IPS-18c (cell line): Measurements from ENCODE around the gene PLAGL1.
"Not testable (repeated sequence)": the region's sequence is repeated elsewhere in the genome, so short reads cannot be mapped to it uniquely, and the experiment has no call there.

Experiments used
- H3K4me3 ChIP-seq: 2 replicates; pipeline ENCODE4 v1.7.0; 2013; ENCODE audit warnings: low read depth, mild to moderate bottlenecking, low read length, moderate library complexity; ENCODE audit not compliant: insufficient read depth
- H3K9me3 ChIP-seq: one replicate; pipeline ENCODE4 v1.6.1; 2013; ENCODE audit warnings: mild to moderate bottlenecking, low read length, moderate library complexity; ENCODE audit not compliant: control insufficient read depth, insufficient read depth

Gene PLAGL1, protein sequence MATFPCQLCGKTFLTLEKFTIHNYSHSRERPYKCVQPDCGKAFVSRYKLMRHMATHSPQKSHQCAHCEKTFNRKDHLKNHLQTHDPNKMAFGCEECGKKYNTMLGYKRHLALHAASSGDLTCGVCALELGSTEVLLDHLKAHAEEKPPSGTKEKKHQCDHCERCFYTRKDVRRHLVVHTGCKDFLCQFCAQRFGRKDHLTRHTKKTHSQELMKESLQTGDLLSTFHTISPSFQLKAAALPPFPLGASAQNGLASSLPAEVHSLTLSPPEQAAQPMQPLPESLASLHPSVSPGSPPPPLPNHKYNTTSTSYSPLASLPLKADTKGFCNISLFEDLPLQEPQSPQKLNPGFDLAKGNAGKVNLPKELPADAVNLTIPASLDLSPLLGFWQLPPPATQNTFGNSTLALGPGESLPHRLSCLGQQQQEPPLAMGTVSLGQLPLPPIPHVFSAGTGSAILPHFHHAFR

DNA sequence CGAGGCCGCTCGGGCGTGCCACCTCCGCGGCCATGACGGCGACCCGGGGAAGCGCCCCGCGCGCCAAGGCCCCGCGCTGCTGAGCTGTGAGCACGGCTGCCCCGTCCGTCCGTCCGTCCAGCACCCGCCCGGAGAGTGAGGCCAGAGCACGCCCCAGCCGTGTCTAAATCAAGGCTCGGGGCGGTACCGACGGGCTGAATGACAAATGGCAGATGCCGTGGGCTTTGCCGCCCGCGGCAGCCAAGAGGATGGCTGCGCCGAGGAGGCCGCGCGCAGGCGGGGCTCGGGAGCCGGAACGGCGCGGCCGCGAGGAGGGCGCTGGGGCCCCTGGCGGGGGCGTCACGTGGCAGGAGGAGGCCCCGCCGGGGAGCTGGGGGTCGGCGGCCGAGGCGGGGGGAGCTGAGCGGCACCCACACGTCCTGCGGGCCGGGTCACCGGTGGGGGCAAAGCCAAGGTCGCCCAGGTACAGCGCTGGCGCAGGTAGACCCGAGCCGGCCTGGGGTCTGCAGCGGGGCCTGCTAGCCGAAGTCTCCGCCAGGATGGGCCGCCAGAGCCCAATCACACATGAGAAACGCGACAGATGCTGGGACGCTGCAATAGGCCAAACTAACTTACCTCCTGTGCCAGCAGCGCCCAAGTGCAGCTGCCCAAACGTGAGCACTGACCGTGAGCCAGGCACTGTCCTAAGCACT is at the start of gene PLAGL1:
PLAGL1 (minus strand) TSS at position 140 of the 692 bp plus-strand sequence. CDS start 60,123 bp downstream, outside the sequence.
- H3K4me3 ChIP-seq, result peak within 1 kb of the TSS; percentile 50
- H3K9me3 ChIP-seq, result no peaks in the 10 kb centered on the region

DNA sequence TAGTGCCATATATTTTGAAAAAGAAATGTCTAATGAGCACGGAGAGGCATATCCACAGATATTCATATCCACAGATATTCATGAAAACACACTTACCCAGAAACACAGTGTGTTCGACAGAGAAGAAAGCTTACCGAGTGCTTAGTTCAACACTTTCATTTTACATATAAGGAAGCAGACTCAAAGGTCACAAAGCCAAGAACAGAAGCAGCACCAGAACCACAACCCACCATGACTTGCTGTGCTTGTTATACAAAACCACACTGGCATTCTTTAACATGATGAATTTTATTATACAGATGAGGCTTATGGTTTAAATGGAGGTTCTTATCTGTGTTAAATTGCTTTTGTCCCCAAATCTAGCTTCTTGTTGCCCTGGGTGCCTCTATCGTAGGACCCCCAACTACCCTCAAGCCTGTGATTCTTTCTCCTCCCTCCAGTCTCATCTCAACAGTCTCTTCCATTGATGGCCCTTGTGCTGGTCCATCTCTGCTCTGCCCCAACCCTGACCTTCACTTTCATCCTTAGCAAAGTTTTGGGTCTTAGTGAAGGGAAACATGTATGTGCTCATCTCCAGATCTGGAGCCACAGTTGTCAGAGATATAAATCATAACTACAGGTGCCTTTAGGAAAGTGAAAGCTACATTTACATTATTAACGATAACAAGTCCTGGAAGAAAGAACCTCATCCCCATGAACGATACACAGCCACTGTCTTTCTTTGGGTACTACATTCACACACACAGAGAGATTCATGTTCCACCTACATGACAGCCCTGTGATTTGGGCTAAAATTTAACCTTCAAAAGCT is 47.3 kb upstream of the PLAGL1 start:
- H3K4me3 ChIP-seq, result no peak overlapping the region
- H3K9me3 ChIP-seq, result no peaks in the 10 kb centered on the region

DNA sequence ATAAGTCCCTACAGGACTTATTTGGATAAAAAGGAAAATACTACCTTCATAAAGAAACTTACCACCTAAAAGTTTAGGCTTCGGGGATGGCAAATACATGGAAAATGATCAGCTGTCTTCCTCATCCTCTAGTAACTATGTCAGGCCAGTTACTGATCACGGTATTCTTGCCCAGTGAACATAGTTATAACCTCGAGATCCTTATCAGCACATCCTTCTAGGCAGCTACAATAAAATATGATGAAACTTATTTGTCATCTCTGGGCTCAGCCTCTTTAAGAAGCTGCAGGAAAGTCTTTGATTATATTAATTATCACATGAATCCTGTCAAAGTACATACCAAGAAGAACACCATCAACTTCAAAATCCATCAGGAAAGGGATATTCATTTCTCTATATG is 45.5 kb upstream of the PLAGL1 start:
- H3K9me3 ChIP-seq, result no peaks in the 10 kb centered on the region
- no peak overlapping the region for H3K4me3 ChIP-seq

DNA sequence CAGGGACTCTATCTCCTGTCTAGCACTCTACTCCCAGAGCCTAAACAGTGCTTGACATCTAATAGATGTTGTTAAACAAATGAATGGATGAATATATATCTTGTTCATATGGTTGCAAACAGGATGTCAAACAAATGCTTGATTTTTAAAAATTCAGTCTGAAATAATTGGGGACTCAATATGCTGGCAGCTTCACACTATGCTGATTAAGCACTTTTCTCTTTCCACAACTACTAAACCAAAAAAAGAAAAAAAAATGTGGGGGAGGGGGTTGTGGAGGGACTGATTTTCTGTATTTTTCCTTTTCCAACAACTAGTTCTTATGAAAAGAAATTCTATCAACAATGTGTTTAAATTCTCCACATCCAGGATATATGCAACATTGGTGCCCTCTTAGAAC is 44.4 kb upstream of the PLAGL1 start:
- Histone ChIP-seq H3K9me3 (no peaks in the 10 kb centered on the region), H3K4me3 (no peak overlapping the region)

DNA sequence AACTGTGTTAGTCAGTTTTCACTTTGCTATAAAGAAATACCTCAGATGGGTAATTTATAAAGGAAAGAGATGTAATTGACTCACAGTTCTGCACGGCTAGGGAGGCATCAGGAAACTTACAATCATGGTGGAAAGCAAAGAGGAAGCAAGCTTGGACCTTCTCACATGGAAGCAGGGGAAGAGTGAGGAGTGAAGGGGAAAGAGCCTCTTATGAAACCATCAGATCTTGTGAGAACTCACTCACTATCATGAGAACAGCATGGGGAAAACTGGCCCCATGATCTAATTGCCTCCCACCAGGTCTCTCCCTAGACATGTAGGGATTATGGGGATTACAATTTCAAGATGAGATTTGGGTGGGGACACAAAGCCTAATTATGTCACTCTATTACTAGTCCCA is 41.3 kb upstream of the PLAGL1 start:
- Histone ChIP-seq H3K9me3 (peaks cover 2% of the 10 kb centered on the region), H3K4me3 (no peak overlapping the region)

DNA sequence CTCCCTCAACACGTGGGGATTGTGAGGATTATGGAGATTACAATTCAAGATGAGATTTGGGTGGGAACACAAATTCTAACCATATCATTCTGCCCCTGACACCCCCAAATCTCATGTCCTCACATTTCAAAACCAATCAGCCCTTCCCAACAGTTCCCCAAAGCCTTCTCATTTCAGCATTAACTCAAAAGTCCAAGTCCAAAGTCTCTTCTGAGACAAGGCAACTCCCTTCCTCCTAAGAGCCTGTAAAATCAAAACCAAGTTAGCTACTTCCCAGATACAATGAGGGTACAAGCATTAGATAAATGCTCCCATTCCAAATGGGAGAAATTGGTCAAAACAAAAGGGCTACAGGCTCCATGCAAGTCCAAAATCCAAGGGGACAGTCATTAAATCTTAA is 39.6 kb upstream of the PLAGL1 start:
- H3K9me3 ChIP-seq, result peaks cover 2% of the 10 kb centered on the region
- H3K4me3 ChIP-seq, result no peak overlapping the region

DNA sequence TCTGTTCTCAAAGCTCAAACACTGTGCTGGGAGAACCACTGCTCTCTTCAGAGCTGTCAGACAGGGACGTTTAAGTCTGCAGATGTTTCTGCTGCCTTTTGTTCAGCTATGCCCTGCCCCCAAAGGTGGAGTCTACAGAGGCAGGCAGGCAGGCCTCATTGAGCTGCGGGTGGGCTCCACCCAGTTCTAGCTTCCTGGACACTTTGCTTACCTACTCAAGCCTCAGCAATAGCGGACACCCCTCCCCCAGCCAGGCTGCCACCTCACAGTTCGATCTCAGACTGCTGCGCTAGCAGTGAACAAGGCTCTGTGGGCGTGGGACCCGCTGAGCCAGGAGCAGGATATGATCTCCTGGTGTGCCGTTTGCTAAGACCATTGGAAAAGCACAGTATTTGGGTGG is 38.6 kb upstream of the PLAGL1 start:
- H3K9me3 ChIP-seq, H3K4me3 ChIP-seq: not testable (repeated sequence)

DNA sequence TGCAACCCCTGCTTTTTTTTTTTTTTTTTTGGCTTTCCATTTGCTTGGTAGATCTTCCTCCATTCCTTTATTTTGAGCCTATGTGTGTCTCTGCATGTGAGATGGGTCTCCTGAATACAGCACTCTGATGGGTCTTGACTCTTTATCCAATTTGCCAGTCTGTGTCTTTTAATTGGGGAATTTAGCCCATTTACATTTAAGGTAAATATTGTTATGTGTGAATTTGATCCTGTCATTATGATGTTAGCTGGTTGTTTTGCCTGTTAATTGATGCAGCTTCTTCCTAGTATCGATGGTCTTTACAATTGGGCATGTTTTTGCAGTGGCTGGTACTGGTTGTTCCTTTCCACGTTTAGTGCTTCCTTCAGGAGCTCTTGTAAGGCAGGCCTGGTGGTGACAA is 36.9 kb upstream of the PLAGL1 start:
- not testable (repeated sequence) for H3K4me3 ChIP-seq, H3K9me3 ChIP-seq

DNA sequence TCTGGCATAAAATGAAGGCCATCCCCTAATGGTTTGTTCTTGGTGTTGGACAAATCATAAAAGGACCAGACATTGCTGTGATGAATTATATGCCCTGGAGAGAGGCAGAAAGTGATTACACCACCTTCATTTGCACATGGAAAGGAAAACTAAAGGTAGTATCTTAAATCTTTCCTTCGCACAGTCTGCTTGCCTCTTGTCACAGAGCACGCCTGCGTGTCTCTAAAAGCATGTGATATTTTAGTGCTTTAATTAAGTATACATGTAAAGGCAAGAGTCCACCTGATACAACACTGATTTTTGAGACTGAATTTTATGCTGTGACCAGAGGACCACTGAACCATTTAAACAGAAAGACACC is 28.8 kb upstream of the PLAGL1 start:
- H3K4me3 ChIP-seq, result no peak overlapping the region
- H3K9me3 ChIP-seq, result no peaks in the 10 kb centered on the region

DNA sequence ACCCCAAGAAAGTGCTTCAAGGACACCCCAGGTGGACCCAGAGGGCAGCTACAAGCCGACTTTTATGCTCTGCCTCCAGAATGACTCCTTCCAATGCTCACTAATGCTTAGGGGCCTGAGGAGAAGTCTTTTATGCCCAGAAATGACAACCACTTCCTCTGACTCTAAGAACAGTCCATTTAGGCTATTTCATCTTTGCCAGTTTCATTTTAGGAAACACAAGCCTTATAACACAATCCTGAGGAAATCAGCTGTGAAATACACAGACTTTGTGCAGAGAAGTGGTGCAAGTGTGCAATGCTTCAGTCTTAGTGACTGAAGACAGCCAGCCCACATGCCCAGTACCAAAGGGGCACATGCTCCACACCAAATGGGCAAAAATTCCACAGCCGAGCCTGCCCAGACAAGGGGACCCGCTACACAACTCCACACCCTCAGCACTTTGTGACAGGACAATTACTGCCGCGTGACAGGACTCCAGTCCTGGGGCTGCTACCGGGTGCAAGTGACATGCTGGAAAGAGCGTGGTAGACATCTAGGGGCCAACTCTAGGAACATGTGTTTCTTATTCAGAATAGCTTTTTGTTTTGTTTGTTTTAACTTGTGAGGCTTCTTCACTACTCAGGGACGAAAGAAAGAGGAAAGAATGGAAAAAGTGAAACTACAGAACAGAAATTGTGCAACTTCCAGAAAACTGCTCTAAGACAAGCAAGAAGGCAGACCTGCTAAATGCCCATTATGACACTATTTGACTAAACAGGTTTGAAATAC is 28.2 kb upstream of the PLAGL1 start:
- H3K9me3 ChIP-seq, result no peaks in the 10 kb centered on the region
- H3K4me3 ChIP-seq, result no peak overlapping the region

DNA sequence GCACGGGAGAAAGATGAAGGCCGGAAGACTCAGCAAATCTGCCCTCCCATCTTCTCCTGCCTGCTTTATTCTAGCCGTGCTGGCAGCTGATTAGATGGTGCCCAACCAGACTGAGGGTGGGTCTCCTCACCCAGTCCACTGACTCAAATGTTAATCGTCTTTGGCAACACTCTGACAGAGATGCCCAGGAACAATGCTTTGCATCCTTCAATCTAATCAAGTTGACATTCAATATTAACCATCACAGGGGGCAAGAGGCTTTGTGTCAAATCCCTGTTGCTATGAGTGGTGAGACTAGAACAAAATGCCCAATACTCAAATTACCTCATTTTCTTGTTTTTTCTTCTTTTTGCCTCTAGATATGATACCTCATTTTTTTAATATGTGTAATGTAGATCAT is 27.4 kb upstream of the PLAGL1 start:
- no peaks in the 10 kb centered on the region for H3K9me3 ChIP-seq
- H3K4me3 ChIP-seq, result no peak overlapping the region

DNA sequence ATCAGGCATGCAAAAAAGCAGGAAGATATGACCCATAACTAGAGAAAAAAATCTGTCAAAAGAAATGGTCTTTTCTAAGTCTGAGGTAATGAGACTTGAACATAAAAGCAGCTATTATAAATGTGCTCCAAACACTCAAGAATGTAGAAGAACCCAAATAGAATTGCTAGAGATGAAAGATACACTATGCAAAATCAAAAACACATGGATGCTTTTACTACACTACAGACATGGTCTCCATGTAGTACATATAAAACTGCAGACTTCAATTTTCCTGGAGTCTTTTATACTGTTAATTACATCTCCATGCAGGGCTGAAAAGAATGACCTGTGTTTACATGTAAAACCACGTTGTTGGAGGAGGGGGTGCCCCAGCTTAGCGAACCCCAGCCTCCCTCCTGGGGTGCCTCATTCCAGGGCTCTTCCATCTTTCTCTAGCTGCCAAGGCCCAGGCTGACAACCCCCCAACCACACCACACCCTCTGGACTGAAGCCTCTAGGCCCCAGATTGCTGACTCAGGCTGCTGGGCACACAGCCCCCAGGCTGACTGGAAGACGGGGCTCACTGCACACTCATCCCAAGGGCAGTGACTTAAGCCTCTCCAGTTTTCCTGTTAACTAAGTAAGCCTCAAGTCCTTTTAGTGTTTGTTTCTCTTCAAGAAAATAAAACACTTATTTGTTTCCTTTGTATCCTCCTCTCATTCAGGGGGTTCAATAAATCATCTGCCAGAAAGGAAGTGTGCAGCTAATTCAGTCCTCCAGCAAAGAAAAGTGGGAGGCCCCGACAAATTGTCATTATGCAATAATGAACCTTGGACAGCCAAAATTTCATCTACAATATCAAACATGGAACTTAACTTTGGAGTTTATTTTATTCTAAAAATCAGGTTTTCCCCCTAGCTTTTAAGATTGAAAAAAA is 26.0 kb upstream of the PLAGL1 start:
- Histone ChIP-seq H3K4me3 (no peak overlapping the region), H3K9me3 (no peaks in the 10 kb centered on the region)

DNA sequence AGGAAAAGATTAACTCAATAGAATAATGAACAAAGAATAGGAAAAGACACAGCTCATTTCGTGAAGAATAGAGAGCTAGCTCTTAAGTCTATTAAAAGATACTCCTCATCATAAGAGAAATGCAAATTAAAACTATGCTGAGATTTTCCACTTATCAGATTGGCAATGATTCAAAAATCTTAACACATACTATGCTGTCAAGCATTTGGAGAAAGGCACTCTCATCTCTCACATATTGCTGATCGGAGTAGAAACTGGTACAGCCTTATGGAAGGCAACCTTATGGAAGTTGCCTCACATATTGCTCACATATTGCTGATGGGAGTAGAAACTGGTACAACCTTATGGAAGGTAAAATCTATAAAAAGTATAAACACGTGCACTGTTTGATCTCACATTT is 21.4 kb upstream of the PLAGL1 start:
- no peak overlapping the region for H3K4me3 ChIP-seq
- no peaks in the 10 kb centered on the region for H3K9me3 ChIP-seq

DNA sequence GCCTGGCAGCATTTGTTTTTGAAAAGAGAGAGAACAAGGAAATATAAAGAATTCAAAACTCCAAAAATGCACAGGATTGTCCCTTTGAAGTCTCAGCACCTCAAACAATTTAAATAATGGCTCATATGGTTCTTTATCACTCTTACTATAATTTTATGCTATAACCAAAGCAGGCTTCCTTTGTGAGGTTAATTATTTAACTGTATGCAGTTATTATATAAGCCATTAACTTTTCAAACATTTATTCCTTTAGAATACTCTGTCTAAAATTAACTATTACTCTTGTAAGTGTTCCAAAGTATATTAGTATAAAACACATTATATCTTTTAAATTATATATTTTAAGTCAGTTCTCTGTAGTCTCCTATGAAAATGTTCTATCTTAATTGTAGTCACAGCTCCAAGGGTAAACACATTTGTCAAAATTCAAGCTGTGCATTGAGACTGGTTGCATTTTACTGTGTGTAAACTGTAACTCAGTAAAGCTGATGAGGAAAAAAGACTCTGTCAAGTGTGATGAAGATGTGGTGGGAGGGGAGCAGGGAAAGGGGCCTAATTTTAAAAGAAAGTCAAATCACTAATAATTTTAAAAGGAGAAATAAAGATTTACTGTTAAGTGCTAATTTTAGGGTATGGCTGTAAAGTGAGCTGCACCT is 20.0 kb upstream of the PLAGL1 start:
- Histone ChIP-seq H3K9me3 (no peaks in the 10 kb centered on the region), H3K4me3 (no peak overlapping the region)

DNA sequence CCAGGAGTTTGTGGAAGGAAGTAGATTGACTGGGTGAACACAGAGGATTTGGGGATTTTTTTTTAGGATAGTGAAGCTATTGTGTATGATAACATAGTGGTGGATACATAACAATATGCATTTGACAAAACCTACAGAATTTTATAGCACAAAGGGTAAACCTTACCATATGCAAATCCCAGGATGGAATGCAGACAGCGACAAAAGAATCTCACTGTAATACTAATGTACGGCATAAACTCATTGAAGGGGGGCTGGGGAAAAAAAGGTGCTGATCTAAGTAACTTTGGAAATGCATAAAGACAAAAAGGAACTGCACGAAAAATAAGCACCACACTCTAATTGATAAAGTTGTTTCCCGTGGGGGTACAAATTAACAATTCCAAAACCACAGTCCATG is 15.2 kb upstream of the PLAGL1 start:
- no peaks in the 10 kb centered on the region for H3K9me3 ChIP-seq

DNA sequence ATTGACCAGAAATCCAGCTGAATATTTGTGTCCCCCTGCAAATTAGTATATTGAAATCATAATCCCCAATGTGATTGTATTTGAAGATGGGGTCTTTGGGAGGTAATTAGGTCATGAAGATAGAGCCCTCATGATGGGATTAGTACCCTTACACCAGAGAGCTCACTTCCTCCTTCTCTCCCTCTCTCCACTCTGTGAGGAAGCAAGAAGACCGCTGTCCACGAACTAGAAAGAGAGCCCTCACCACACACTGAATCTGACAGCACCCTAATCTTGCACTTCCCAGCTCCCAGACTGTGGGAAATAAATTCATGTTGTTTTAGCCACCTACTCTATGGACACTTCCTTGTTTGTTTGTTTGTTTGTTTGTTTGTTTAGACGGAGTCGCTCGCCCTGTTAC is 11.9 kb upstream of the PLAGL1 start:
- Histone ChIP-seq H3K4me3 (no peak overlapping the region), H3K9me3 (no peaks in the 10 kb centered on the region)

More for the DNA sequence above, 15.2 kb upstream of the PLAGL1 start:
- no peak overlapping the region for H3K4me3 ChIP-seq
